Stimulated activated CD8-positive, alpha-beta memory T cell treated with anti-CD3 and anti-CD28 coated beads, Interleukin-7, amount 100 ng/mL, for 4 hours (primary cell): ENCODE measurements around the gene SIGLEC15.
"Not testable (repeated sequence)": the region's sequence is repeated elsewhere in the genome, so short reads cannot be mapped to it uniquely, and the experiment has no call there.

Experiments used
- DNase-seq, 2 donors: peaks; one replicate each; pipeline ENCODE4 v3.0.0-alpha.2; 2020; ENCODE audit warnings: low read depth in 2 of 2

SIGLEC15 gene, protein sequence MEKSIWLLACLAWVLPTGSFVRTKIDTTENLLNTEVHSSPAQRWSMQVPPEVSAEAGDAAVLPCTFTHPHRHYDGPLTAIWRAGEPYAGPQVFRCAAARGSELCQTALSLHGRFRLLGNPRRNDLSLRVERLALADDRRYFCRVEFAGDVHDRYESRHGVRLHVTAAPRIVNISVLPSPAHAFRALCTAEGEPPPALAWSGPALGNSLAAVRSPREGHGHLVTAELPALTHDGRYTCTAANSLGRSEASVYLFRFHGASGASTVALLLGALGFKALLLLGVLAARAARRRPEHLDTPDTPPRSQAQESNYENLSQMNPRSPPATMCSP

DNA sequence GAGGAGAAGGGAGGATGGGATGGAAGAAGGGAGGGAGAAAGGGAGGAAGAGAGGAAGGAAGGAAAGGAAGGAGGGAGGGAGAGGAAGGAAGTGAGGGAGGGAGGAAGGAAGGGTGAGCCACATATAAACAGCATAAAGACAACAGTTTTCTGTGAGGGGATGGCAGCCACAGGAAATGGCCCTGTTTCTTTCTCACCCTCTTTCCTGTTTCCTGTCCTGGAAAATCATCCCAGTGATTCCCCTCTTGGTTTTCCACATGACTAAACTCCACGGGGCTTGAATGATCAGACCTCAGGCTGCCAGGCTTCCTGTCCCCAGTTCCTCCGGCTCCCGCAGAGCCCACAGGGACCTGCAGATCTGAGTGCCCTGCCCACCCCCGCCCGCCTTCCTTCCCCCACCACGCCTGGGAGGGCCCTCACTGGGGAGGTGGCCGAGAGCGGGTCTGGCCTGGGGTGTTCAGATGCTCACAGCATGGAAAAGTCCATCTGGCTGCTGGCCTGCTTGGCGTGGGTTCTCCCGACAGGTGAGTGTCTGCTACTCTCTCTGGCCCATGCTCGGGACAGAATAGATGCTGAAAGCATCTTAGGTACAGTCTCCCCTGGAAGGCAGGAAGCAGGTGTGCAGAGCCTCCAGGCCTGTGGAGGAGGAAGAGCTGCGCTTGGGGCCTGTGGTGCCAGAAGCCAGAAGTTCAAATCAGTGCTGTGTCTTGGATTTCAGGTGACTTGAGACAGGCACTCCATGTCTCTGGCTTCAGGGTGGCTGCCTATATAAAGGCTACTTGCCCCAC lies at the start of gene SIGLEC15:
Gene SIGLEC15, plus strand, starts transcription at position 418 of the 787 bp plus-strand sequence. Its CDS starts 54 bp downstream, at position 472.
- DNase-seq, result no peak

DNA sequence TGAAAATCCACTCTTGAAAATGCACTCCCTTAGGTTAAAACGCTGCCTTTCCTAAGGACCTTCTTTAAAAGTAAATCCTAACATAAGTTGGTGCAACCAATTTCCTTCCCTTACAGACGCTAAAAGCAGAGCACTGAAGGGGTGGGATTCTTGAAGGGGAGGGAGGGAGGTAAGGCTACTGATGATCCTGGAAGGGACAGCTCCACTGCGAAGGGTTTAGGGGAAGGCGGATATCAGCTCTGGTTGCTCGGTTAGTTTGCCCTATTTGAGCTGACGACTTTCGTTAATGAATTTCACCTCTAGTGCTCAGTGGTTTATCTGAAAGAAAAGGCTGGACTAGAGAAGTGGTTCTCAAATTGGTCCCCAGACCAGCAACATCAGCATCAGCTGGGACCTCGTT lies 49.7 kb upstream of the SIGLEC15 start:
- no peak for DNase-seq

- DNase-seq, result no peak
Measured at GRCh38 chr18:45777393-45777792, 48.1 kb upstream of the SIGLEC15 start.

DNA sequence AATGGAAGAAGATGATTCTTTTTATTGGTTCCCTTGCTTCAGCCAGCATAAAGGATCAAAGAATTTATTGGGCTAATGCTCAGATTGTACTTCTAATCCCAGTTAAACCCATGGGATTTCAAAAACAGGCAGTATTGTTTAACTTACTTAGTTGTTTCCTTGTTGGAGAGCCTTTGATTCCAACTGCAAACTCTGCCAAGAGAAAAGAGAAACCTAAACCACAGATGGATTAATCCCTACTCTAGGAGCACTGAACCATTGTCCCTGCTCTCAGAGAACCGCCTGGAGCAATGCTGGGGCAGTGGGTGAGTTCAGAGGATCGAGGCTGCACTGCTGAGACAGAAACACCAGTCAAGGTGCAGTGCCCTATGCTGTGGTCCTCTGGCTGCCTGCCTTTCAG lies 44.9 kb upstream of the SIGLEC15 start:
- no peak for DNase-seq

DNA sequence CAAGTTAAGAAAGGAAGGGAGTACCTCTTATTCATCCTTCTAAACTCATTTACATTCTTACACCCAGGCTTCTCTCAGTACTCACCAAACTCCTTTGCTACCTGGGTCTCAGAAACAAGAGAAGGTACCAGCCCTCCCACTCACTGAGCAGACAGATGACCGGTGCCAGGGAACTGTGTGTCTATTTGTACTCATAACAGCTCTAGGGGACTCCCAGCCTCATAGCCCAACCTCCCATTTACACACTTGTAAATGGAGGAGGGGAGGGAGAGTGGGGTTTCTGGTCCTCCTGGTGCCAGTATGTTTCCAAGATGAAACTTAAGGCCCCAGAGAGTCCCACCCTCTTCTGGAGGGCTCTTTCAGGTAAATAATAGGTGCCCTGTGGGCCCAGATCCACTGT lies 42.8 kb upstream of the SIGLEC15 start:
- DNase-seq, result no peak

GRCh38 chr18:45783097-45784075 lies 42.1 kb upstream of the SIGLEC15 start:
- no peak for DNase-seq

GRCh38 chr18:45785134-45785533 lies 40.3 kb upstream of the SIGLEC15 start:
- peak in 1 of 2 donors; percentile 9 for DNase-seq

DNA sequence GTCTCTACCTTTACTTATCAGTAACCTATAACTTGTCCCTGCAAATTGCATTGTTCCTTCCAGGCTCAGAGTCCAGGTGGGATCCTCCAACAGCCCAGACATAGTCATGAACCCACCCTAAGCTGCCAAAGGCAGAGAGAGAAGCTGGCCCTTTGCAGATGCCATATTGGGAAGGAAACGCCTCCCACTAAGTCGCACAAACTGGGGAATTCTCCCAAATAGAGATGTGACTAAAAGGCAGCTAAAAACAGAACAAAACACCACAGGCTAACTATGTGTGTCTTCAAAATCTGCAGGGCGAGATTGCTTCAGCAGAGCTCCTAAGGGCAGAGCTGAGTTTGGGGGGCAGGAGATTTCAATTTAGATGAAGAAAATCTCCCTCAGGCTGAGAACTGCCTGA lies 38.5 kb upstream of the SIGLEC15 start:
- no peak for DNase-seq

DNA sequence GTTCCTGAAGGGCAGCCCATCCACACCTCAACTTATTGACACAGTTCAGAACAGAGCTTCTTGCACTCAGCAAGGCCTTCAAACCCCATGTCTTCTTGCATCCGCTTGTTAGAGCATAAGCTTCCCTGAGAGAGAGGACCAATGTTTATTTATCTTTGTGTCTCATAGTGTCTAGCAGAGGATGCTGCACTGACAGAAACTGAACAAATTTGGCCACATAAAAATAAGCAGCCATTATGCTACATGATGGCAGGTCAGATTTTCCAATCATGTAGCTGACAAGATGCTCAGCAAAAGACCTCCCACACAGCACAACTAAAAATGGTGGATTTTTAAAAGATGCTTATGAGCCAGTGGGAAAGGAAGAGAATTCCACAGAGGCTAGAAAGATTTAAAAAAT lies 38.1 kb upstream of the SIGLEC15 start:
- DNase-seq, result no peak

DNA sequence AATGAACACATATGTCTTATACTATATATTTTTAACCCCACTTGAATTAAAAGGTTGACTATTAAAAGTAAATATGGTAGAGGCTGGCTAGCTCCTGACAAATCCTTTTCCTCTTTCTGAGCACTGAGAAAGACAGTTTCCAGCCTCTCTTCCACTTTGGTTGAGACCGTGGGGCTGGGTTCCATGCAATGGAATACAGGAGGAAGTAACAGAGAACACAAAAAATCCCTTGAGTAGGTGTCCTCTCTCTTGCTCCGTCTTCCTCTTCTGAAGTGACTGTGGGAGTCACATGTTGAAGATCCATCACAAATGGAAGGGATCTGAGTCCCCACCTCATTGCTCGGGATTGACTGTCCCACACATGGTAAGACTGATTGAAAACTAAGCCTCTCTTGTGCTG lies 36.6 kb upstream of the SIGLEC15 start:
- no peak for DNase-seq

DNA sequence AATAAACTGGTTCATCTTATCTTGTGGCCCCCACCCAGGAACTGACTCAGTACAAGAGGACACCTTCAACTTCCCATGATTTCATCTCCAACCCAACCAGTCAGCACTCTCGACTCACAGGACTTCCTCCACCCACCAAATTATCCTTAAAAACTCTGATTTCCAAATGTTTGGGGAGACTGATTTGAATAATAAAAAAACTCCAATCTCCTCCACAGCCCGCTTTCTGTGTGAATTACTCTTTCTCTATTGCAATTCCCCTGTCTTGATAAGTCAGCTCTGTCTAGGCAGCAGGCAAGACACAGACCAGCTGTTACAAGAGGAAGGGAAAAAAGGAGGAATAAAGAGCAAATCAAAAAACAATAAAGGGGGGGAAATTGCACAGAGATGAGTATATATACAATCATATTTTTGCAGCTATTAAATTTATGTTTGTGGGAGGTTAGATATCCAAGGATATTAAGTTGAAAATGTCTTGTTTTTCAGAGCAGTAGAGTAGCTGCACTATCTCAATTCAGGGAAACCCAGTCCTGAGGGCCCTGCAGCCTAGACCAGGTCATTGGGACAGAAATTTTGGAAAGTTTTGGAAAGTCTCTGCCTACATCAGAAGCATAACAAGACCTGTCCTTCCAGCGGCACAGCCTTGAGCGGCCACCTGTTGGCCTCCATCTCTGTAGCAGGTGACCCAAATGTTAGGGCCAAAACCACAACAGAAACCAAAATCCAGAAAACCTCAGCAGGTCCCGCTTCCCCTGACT lies 32.8 kb upstream of the SIGLEC15 start:
- DNase-seq, result no peak

DNA sequence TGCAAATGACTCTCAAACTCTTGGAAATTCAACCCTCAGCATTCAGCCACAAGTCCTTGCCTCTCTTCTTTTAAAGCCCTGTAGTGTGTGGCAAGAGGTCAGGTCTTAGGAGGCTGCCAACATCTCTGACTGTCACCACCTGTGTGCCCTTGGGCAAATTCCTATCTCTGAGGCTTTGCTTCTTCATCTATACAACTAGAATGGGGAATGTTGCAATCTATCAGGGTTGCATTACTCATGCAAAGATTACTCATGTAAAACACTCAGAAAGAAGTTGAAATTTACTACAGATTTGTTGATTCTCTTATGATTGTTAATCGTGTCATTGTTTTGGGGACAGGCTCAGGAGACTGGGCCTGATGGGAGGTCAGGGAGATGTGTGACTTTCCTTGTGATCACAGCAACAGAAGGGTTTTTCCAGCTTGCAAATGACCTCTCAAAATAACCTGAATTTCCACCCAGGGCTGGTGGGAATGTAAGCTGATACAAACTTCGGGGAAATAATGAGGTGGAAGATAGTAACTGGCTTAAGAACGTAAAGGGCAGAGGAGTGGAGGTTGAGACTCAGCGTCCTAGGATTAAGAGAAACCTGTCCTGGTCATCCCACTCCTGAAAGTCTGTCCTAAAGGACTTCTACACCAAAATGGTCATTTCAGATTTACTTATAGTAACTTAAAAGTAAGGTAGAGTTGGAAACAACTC lies 32.1 kb upstream of the SIGLEC15 start:
- no peak for DNase-seq

- no peak for DNase-seq
Measured at GRCh38 chr18:45801416-45802004, 24.0 kb upstream of the SIGLEC15 start.

GRCh38 chr18:45802814-45803492 lies 22.5 kb upstream of the SIGLEC15 start:
- DNase-seq, result no peak

- DNase-seq, result no peak
Measured at GRCh38 chr18:45805551-45805950, 19.9 kb upstream of the SIGLEC15 start.

DNA sequence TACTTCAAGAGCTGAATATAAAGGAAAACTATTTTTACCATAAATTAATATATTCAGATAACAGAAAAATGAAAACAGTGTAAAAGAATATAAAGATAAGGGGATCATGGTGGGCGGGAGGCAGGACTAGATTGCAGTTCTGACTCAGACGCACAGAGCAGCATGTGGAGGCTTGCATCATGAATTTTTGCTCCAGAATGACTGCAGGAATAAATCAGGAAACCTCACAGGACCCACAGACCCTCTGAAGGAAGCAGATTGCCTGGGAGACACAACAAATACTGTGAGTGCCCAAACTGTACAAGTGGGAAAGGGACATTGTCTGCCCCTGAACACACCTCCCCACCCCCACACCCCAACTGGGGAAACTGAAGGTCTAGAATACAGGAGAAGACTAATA lies 19.2 kb upstream of the SIGLEC15 start:
- DNase-seq, result no peak

GRCh38 chr18:45807144-45807543 lies 18.3 kb upstream of the SIGLEC15 start:
- DNase-seq, result not testable (repeated sequence)

DNA sequence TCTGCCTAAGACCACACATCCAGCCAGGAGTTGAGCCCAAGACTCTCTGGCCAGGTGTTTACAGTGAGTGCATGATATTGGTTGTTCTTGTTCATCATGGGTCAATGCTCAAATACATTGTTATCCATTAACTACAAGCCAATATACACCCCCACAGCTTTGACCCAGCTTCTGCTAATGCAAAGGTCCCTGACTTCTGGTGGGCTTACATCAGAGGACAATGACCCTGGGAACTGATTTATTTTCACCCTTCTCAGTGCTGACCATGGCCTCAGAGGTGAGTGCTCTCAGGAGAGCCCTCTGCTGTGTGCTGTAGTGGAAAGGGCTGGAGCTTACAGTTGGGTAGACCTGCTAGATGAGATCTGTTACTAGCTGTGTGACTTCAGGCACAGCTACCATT lies 10.7 kb upstream of the SIGLEC15 start:
- DNase-seq, result not testable (repeated sequence)

- DNase-seq, result no peak
Measured at GRCh38 chr18:45817543-45817942, 7.9 kb upstream of the SIGLEC15 start.

DNA sequence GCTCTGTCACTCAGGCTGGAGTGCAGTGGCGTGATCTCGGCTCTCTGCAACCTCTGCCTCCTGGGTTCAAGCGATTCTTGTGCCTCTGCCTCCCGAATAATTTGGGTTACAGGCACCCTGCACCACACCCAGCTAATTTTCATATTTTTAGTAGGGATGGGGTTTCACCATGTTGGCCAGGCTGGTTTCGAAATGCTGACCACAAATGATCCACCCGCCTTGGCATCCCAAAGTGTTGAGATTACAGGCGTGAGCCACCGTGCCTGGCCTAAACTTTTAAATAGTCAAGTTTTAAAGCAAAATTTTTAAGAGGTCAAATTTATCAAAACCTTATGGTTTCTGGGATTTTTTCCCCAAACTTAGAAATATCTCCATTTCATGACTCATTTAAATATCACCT lies 6.7 kb upstream of the SIGLEC15 start:
- not testable (repeated sequence) for DNase-seq
